IPS-18c (cell line): ENCODE measurements around the gene ELF4.

Experiments used
- H3K4me3 ChIP-seq: 2 replicates; pipeline ENCODE4 v1.7.0; 2013; ENCODE audit warnings: low read depth, mild to moderate bottlenecking, low read length, moderate library complexity; ENCODE audit not compliant: insufficient read depth
- H3K9me3 ChIP-seq: one replicate; pipeline ENCODE4 v1.6.1; 2013; ENCODE audit warnings: mild to moderate bottlenecking, low read length, moderate library complexity; ENCODE audit not compliant: control insufficient read depth, insufficient read depth

ELF4 gene

DNA sequence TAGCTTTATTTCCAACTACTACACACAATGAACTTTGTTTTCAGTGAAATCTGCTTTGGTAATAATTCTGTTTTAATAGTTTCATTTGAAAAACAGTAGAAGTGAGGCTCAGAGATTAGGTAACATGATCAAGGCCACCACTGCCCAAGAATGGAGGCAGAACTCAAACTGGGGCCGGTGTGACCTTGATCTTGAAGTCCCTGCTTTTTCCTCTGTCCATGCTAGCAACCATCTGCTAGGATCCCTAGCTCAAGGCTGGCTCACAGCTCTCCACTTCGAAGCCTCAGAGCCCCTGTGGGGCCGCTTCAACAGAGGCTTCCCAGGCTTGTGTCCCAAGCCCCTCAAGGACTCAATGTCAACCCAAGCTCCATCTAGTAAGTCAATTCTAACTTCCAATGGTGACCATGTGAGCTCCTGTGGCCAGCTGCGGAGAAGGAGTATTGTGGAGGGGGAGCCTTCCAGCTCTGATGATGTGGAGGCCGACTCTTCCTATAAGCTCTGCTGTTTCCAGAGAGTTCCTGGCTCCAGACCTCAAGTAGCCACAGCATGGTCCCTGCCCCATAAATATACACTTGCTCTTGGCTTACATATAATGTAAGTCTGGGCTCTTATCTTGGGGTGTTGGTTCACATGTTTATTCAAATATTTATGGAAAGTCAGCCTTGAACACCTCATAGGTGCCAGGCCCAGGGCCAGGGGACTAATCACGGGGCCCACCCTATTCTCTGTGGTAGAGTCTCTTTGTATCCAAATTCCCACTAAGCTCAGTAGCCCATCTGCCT is 14.9 kb downstream of the ELF4 start:
- Histone ChIP-seq H3K9me3 (peaks cover 12% of the 10 kb centered on the region), H3K4me3 (no peak overlapping the region)

DNA sequence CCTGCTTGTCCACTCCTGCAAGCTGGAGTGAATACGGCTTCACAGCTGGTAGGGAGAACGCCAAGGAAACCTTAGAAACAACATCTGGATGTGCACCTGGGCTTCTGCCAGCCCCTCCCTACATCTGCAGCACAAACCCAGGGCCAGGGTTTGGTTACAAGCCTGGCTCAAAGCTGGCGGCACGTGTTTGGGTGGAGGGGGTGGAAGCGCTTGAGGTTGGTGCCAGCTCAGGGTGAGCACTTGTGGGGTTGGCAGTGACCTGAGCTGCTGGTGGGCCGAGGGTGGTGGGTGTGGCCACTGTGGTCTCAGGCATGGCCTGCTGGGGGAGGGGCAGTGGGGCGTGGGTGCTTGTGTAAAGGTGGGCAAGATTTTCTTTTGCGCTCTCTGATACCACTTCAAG is 15.6 kb downstream of the ELF4 start:
- Histone ChIP-seq H3K4me3 (no peak overlapping the region), H3K9me3 (peaks cover 12% of the 10 kb centered on the region)

DNA sequence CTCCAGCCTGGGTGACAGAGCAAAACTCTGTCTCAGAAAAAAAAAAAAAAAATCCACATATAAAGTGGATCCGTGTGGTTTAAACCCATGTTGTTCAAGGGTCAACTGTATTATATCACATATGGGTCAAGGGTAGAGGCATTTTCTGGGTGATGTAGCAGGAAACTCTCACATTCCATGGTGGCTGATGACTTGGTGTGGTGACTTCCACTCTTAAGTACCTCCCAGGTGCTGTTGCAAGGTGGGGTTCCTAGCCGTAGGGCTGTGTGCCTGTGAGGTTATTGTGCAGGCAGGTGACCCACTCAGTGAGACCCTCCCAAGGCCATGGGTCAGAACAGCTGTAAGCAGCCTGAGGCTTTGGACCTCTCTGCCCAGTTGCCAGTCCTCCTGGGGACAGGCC is 17.0 kb downstream of the ELF4 start:
- no peak overlapping the region for H3K4me3 ChIP-seq
- peaks cover 12% of the 10 kb centered on the region for H3K9me3 ChIP-seq

DNA sequence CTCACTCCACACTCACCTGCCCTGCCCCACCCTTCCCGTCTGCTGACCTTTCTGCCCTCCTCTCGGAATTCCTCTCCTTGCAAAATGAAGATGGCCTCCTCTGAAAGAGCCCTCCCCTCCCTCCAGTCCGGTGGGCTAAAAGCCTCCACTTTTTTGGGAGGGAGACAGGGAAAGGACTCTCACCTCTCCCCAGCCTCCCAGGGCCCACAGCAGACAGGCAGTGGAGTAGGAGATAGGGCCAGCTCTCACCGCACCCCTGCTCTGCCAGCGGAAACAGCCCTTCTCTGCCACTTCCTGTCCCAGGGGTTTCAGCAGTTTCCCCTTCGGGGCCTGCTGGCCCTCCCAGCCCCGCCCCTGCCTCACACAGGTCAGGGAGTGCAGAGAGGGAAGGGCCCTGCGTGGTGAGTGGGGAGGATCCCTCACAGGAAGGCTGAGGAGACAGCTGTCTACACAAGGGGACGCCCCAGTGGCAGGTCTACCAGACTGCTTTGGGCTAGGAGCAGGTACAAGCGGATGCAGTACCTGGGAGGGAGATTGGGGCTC is 18.2 kb downstream of the ELF4 start:
- no peak overlapping the region for H3K4me3 ChIP-seq

GRCh38 chrX:130090364-130090763 is 19.9 kb downstream of the ELF4 start:
- Histone ChIP-seq H3K4me3 (no peak overlapping the region), H3K9me3 (peaks cover 10% of the 10 kb centered on the region)

More for the DNA sequence above, 18.2 kb downstream of the ELF4 start:
- H3K9me3 ChIP-seq, result peaks cover 9% of the 10 kb centered on the region

DNA sequence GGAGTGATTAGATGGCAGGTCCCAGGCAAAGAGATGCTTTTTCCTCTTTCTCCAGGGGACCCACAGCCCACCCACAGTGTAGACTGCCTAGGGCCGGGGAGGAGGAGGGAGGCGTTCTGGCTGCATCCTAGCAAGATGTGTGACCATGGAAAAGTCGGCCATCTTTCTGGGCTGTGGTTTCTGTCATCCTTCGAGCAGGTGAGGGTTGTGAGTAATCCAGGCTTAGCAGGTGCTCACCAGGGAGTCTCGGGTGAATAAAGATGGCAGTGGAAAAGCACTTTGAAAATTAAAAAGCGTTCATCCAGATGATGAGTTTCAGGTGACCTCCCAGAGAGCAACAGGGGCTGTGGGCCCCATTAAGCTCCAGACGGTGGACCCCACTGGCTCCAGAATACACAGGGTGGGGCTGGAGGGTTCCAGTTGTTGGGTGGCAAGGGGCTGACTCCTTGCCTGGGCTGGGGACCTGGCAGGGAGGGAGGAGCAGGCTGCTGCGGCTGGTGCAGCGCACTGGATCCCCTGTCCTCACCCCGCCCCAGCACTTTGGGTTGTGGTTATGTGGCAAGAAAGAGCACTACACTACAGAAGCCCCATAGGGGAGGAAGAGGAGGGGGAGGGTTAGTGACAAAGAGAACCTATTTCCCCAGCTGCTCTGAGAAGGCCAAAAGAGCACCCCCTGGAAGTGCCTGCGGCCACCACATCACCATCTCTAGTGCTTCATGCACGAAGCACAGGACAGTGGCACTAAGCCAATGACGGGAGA is 23.7 kb downstream of the ELF4 start:
- H3K9me3 ChIP-seq, result peaks cover 15% of the 10 kb centered on the region
- H3K4me3 ChIP-seq, result no peak overlapping the region

DNA sequence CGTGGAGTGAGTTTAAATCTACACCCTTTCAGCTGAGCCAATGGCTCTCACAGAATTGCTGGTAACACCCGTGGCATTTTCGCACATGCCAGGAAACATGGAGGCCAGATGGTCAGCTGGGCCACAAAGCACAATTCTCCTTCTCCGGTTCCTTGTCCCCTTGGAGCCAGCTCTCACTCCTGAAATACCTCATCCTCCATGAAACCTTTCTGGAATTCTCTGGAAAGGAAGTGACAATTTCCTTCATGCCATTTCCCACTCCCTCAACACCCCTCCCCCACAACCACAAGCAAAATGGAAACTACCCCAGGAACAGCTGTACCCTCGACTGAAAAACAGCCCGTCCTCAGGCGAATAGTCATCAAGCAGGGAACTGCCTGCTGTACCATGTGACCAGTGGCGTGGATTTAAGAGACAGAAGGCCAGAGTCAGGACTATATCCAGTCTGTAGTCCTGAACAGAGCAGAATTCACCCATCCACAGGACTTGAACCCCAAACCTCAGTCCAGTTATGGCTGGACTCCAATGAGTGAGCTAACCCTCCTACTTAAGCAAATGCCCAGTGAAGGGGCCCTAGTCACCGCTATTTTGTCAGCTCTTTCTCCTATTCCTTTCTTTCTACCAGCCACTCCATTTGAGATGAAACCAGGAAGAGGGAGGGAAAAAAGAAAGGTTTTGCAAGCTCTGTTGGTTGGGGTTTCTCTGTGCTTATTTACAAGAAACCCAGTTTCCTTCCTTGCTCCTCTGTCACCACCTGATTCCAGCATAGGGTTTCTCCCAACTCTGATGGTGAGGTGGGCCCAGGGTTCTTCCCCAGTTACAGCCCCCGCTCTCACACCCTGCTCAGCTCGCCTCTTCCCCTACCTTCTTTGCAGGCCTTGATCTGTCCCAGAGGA is 24.5 kb downstream of the ELF4 start:
- Histone ChIP-seq H3K9me3 (peaks cover 15% of the 10 kb centered on the region), H3K4me3 (no peak overlapping the region)

GRCh38 chrX:130084631-130085237 is 25.6 kb downstream of the ELF4 start:
- peaks cover 15% of the 10 kb centered on the region for H3K9me3 ChIP-seq
- no peak overlapping the region for H3K4me3 ChIP-seq

- H3K4me3 ChIP-seq, result no peak overlapping the region
- peaks cover 19% of the 10 kb centered on the region for H3K9me3 ChIP-seq
These were observed 26.5 kb downstream of the ELF4 start for GRCh38 chrX:130083656-130084382.

DNA sequence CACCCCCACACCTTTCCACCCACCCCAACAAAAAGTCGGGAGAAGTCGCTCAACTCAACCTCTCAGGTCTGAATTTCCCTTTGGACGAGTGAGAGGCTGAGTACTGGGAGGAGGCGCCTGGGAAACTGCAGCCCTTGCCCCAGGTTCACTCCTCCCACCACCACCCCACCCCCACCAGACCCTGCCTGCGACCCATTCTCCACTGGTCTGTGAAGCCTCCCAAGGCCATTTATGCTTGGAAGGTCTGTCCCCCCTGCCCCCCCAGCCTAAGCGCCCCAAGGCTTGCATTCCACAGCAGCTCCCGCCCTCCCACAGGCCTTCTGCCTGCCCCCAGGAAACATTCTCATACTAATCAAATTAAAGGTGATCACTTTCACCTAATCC is 27.2 kb downstream of the ELF4 start:
- Histone ChIP-seq H3K4me3 (no peak overlapping the region), H3K9me3 (peaks cover 19% of the 10 kb centered on the region)

GRCh38 chrX:130082244-130083106 is 27.8 kb downstream of the ELF4 start:
- Histone ChIP-seq H3K9me3 (peaks cover 19% of the 10 kb centered on the region), H3K4me3 (no peak overlapping the region)

DNA sequence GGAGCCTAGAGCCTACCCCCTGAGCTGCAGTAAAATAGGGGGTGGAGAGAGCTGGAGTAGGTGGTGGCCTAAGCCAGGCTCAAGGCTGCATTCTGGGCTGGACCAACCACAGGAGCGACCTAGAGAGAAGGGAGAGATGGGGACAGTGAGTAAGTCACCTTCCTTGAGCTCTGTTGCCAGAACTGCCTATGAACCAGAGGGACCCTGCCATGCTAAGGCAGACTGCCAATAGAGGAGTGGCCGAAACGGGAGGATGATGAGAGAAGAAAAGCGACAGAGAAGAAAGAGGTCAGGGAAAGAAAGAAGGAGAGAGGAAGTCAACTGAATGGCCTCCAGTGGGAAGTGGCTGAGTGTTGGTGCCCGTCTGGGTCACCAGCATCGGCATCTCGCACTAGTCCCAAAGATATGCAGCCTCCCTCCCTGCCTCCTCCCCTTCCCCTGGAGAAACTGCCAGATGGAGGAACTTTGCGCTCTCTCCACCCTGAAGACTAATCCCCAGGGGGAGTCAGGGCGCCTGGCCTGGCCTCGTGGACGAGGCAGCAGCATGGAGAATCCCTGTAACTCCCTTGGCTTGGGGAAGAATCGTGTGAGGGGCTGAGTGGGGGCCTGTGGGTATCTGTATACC is 28.8 kb downstream of the ELF4 start:
- H3K9me3 ChIP-seq, result peaks cover 19% of the 10 kb centered on the region
- H3K4me3 ChIP-seq, result no peak overlapping the region

GRCh38 chrX:130080791-130081367 is 29.4 kb downstream of the ELF4 start:
- H3K9me3 ChIP-seq, result peaks cover 17% of the 10 kb centered on the region
- H3K4me3 ChIP-seq, result no peak overlapping the region

GRCh38 chrX:130079824-130080406 is 30.4 kb downstream of the ELF4 start:
- Histone ChIP-seq H3K9me3 (peaks cover 17% of the 10 kb centered on the region), H3K4me3 (no peak overlapping the region)

DNA sequence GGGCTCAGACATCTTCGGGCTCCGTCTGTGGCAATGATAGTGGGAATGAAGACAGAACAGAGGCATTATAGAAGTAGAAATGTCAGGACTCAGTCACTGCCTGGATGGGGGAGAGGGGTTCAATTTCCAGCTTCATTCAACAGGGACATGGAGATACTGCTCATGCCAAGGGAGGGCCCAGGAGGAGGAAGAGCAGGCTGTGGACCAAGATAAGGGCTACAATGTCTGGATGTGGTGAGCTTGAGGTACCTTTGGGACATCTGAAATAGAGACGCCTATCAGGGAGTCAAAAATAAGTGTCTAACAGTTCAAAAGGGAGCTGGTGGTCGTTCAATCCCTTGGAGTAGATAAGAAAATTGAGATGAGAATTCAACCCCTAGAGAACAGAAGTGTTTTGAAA is 34.5 kb downstream of the ELF4 start:
- H3K9me3 ChIP-seq, result peaks cover 14% of the 10 kb centered on the region
- no peak overlapping the region for H3K4me3 ChIP-seq
